SK-N-SH (cell line): ENCODE results near the gene FAM107B. TPM values are rescaled to one million over a fixed set of nuclear protein-coding genes. Genes with fewer than 3 reads are reported as not detected.
A peak's percentile ranks its signal among the peaks of the same experiment; 100 is the strongest.

Experiments used
- CTCF ChIA-PET: fragments of 300-600, 350-600 bp; formaldehyde crosslinking; extraction: SDS; loops from one replicate; lab custom pipeline; 2021; lab: Yijun Ruan, JAX
- POLR2A ChIA-PET: fragments of 350-600 bp; sonication (Branson Sonifier 250); formaldehyde crosslinking; extraction: SDS; loops from one replicate; lab custom pipeline; 2020; ENCODE audit warnings: antibody characterized with exemption, inconsistent platforms; lab: Yijun Ruan, JAX
- DNase-seq: peaks from one replicate; pipeline ENCODE4 v3.0.0; 2012
- H2AFZ ChIP-seq: fragments of 200-600 bp; sonication (generic); 2 replicates; pipeline ENCODE4 v1.8.1; 2016; ENCODE audit warnings: antibody characterized with exemption, mild to moderate bottlenecking, low read depth
- H3F3A ChIP-seq: fragments of 200-600 bp; sonication (generic); replicated peaks from 2 replicates; pipeline ENCODE3; 2016; ENCODE audit warnings: antibody characterized with exemption, mild to moderate bottlenecking; ENCODE audit not compliant: insufficient read depth
- H3K27ac ChIP-seq, 2 experiments: fragments of 200-500 bp in 1 of 2; fragments of 200-600 bp in 1 of 2; sonication (Bioruptor generic) in 1 of 2; sonication (generic), shearing (Covaris generic) in 1 of 2; 2 replicates each; pipeline versions ENCODE4 v1.5.1 to v1.6.1; 2014 to 2016; ENCODE audit warnings: low read depth in 2 of 2, inconsistent platforms in 1 of 2, low read length in 1 of 2, mild to moderate bottlenecking in 1 of 2, mixed read lengths in 1 of 2
- H3K27me3 ChIP-seq: fragments of 200-600 bp; sonication (generic), shearing (Covaris generic); 2 replicates; pipeline ENCODE4 v1.6.1; 2016; ENCODE audit warnings: mixed run types; ENCODE audit not compliant: insufficient read depth
- H3K36me3 ChIP-seq, 2 experiments: fragments of 200-500 bp in 1 of 2; fragments of 200-600 bp in 1 of 2; sonication (Bioruptor generic) in 1 of 2; sonication (generic) in 1 of 2; replicated peaks in 1 of 2; 2 replicates each; pipeline versions ENCODE3 to v1.5.1; 2014 to 2016; ENCODE audit warnings: low read length in 1 of 2, mild to moderate bottlenecking in 1 of 2; ENCODE audit not compliant: insufficient read depth in 2 of 2, control insufficient read depth in 1 of 2
- H3K4me1 ChIP-seq, 2 experiments: fragments of 200-500 bp in 1 of 2; fragments of 200-600 bp in 1 of 2; sonication (Bioruptor generic) in 1 of 2; sonication (generic), shearing (Covaris generic) in 1 of 2; 2 replicates each; pipeline versions ENCODE4 v1.5.1 to v1.6.1; 2014 to 2016; ENCODE audit warnings: low read depth in 1 of 2, low read length in 1 of 2, mixed run types in 1 of 2; ENCODE audit not compliant: insufficient read depth in 2 of 2, control insufficient read depth in 1 of 2
- H3K4me2 ChIP-seq: fragments of 200-600 bp; sonication (generic), shearing (Covaris generic); 2 replicates; pipeline ENCODE4 v1.6.1; 2017; ENCODE audit warnings: mixed run types
- H3K4me3 ChIP-seq, 2 experiments: fragments of 200-500 bp in 1 of 2; fragments of 200-600 bp in 1 of 2; sonication (Bioruptor generic) in 1 of 2; sonication (generic), shearing (Covaris generic) in 1 of 2; 2 replicates each; pipeline versions ENCODE4 v1.5.1 to v1.8.1; 2014 to 2016; ENCODE audit warnings: low read depth in 2 of 2, inconsistent platforms in 1 of 2, low read length in 1 of 2, mild to moderate bottlenecking in 1 of 2, mixed read lengths in 1 of 2, moderate library complexity in 1 of 2
- H3K79me2 ChIP-seq: fragments of 200-600 bp; sonication (generic); 2 replicates; pipeline ENCODE4 v1.8.1; 2017; ENCODE audit warnings: mild to moderate bottlenecking; ENCODE audit not compliant: insufficient read depth
- H3K9ac ChIP-seq: fragments of 200-600 bp; sonication (generic); 2 replicates; pipeline ENCODE4 v1.6.1; 2017; ENCODE audit warnings: mixed run types
- H3K9me2 ChIP-seq: fragments of 200-600 bp; sonication (generic); 2 replicates; pipeline ENCODE4 v1.6.1; 2017; ENCODE audit warnings: mixed run types
- H3K9me3 ChIP-seq: fragments of 200-600 bp; sonication (generic); 2 replicates; pipeline ENCODE4 v1.6.1; 2017; ENCODE audit warnings: mixed run types, mild to moderate bottlenecking, moderate library complexity
- H4K20me1 ChIP-seq: fragments of 200-600 bp; sonication (generic); 2 replicates; pipeline ENCODE4 v1.6.1; 2017; ENCODE audit warnings: mild to moderate bottlenecking, mixed run types; ENCODE audit not compliant: insufficient read depth
- FOSL2 ChIP-seq: IDR thresholded peaks from 2 replicates; pipeline ENCODE4 v1.4.0; 2012; ENCODE audit warnings: low read depth, mild to moderate bottlenecking, moderate library complexity, borderline replicate concordance
- FOXJ3 ChIP-seq: sonication (generic); formaldehyde crosslinking; IDR thresholded peaks from 2 replicates; pipeline ENCODE4 v1.5.1; 2020; ENCODE audit warnings: mild to moderate bottlenecking, missing genetic modification reagents
- GABPA ChIP-seq: IDR thresholded peaks from 2 replicates; pipeline ENCODE4 v1.4.0; 2012; ENCODE audit warnings: low read depth, mild to moderate bottlenecking
- JUND ChIP-seq: IDR thresholded peaks from 2 replicates; pipeline ENCODE4 v1.4.0; 2012
- MXI1 ChIP-seq: IDR thresholded peaks from 2 replicates; pipeline ENCODE4 v1.6.1; 2012; ENCODE audit warnings: mild to moderate bottlenecking, low read depth, low read length, improper control_type of control experiment
- RAD21 ChIP-seq: IDR thresholded peaks from 2 replicates; pipeline ENCODE4 v1.6.1; 2012; ENCODE audit warnings: mild to moderate bottlenecking, low read length
- RFX5 ChIP-seq: IDR thresholded peaks from 2 replicates; pipeline ENCODE4 v1.6.1; 2012; ENCODE audit warnings: mild to moderate bottlenecking, improper control_type of control experiment, low read length
- SIN3A ChIP-seq: IDR thresholded peaks from 2 replicates; pipeline ENCODE4 v1.6.1; 2012; ENCODE audit warnings: low read depth, mild to moderate bottlenecking, low read length, moderate library complexity, borderline replicate concordance
- SMC3 ChIP-seq: IDR thresholded peaks from 2 replicates; pipeline ENCODE4 v1.6.1; 2012; ENCODE audit warnings: low read depth, low read length, improper control_type of control experiment
- TEAD4 ChIP-seq: IDR thresholded peaks from 2 replicates; pipeline ENCODE4 v1.4.0; 2012; ENCODE audit warnings: mild to moderate bottlenecking, borderline replicate concordance; ENCODE audit not compliant: insufficient read depth
- WGBS: methylation state at CpG from one replicate; pipeline ENCODE4 v1.1.6; 2017; ENCODE audit warnings: low lambda C conversion rate; 5-methylcytosine and 5-hydroxymethylcytosine counted together
- polyA plus RNA-seq, 3 experiments: library from polyadenylated mRNA; depleted of rRNA; stranded (reverse); fragments of >200 nt; gene quantifications; 2 replicates each; pipeline ENCODE4 v1.2.3, GENCODE V29; 2012
- TF ChIP-seq, protein P1 (sequence below): IDR thresholded peaks from 2 replicates; pipeline ENCODE4 v1.6.1; 2012; ENCODE audit warnings: mild to moderate bottlenecking, low read depth, low read length, moderate library complexity
- TF ChIP-seq, protein P2 (sequence below): fragments of 150-350 bp; IDR thresholded peaks from 2 replicates; pipeline ENCODE4 v1.6.1; 2017; ENCODE audit warnings: antibody characterized with exemption, low read length, low read depth, borderline replicate concordance
- TF ChIP-seq, protein P3 (sequence below): fragments of 200-600 bp; sonication (generic); IDR thresholded peaks from 2 replicates; pipeline ENCODE4 v1.6.1; 2017; ENCODE audit warnings: antibody characterized with exemption, mild to moderate bottlenecking, moderate library complexity
- TF ChIP-seq, protein P4 (sequence below): IDR thresholded peaks from 2 replicates; pipeline ENCODE4 v1.4.0; 2012; ENCODE audit warnings: low read depth, borderline replicate concordance

The FAM107B gene
- polyA plus RNA-seq, 1 of the 3 experiments (the other 2 are of a cell fraction), result 1.0 TPM

DNA sequence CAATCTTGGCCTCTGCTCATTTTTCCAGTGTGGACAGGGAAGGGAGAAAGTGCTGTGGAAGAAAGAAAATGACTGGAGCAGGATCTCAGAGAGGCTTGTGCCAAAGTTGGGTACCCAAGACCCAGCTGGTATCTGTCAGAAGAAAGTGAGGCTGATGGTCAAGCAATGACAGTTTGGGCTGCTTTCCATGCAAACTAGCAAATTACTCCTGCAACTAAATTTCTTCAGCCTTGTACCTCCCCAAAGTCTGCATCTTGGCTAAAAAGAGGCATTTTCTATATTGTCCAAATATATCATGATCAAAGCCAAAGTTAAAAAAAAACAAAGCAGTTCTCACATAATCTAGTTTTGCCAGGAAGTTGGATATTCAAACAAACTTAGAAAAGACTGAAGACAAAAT is 235.5 kb downstream of the FAM107B start:
- Histone ChIP-seq H3K27ac (no peak overlapping the region), H3K4me1 (peaks cover 0 to 8% of the 10 kb centered on the region in 2 experiments; a peak in 2 of 4 replicates), H3K79me2 (no peaks in the 10 kb centered on the region), H4K20me1 (no peaks in the 10 kb centered on the region), H3K9me3 (no peaks in the 10 kb centered on the region), H3K27me3 (no peaks in the 10 kb centered on the region), H3K36me3 (no peaks in the 10 kb centered on the region), H2AFZ (no peak overlapping the region), H3K9ac (no peak overlapping the region), H3K4me3 (no peak overlapping the region), H3K4me2 (no peak overlapping the region), H3K9me2 (no peaks in the 10 kb centered on the region), H3F3A (no peaks in the 10 kb centered on the region)
- ChIA-PET POLR2A (no interaction called here), CTCF (interaction anchor here (2.9 to 6.5 kb wide), 2 partner anchors 274 to 284 kb away, joined by 10 to 54 read pairs; no protein-coding TSS in a partner anchor)
- DNase-seq, result no peak
- TF ChIP-seq MXI1 (no peak), FOSL2 (no peak), GABPA (no peak), SIN3A (no peak)
- TF ChIP-seq, protein P1, sequence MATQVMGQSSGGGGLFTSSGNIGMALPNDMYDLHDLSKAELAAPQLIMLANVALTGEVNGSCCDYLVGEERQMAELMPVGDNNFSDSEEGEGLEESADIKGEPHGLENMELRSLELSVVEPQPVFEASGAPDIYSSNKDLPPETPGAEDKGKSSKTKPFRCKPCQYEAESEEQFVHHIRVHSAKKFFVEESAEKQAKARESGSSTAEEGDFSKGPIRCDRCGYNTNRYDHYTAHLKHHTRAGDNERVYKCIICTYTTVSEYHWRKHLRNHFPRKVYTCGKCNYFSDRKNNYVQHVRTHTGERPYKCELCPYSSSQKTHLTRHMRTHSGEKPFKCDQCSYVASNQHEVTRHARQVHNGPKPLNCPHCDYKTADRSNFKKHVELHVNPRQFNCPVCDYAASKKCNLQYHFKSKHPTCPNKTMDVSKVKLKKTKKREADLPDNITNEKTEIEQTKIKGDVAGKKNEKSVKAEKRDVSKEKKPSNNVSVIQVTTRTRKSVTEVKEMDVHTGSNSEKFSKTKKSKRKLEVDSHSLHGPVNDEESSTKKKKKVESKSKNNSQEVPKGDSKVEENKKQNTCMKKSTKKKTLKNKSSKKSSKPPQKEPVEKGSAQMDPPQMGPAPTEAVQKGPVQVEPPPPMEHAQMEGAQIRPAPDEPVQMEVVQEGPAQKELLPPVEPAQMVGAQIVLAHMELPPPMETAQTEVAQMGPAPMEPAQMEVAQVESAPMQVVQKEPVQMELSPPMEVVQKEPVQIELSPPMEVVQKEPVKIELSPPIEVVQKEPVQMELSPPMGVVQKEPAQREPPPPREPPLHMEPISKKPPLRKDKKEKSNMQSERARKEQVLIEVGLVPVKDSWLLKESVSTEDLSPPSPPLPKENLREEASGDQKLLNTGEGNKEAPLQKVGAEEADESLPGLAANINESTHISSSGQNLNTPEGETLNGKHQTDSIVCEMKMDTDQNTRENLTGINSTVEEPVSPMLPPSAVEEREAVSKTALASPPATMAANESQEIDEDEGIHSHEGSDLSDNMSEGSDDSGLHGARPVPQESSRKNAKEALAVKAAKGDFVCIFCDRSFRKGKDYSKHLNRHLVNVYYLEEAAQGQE, result no peak

DNA sequence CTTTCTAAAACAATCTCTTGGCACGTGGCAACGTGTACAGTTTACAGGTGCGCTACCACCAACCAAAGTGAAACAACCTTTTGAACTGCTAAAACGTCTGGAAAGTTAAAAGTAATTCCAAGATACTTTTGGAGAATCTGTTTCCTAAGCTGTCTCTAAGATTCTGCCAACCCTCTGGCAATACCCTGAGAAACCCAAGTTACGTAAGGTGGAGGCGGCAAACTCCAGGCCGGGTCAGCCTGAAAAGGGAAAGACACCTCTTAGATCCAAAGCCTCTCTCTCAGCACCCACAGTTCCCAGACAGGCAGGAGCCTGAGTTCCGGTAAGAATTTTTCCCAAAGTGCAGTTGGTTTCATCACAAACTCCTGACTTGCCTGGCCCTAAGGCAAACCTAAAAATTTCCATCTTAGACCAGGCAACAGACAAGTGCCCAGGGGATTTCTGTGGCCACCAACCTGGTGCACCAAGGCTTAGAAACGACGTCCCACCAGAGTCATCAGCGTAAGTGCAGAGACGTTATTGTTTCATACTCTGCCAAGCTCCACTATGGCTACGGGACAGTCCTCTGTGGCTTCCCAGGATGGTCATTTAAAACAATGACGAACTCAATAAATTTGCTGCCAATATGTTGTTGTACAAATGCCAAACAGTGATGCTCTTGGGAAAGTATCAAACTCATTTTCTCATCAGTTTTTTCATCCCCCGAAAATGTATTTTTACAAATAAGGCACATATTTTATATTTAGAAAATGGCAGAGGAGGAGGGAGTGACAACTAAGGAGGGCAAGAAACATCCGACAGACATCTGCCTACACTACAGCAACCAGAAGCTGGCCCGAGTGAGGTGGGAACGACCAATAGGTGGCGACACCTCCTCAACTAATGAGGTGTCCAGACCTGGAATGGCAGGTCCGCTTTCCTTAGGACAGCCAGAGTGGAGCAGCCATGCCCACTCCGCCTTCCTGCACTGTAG is 238.2 kb downstream of the FAM107B start:
- Histone ChIP-seq H3K9me2 (no peaks in the 10 kb centered on the region), H3K9ac (no peak overlapping the region), H2AFZ (no peak overlapping the region), H3K4me3 (no peak overlapping the region; a peak in 1 of 4 replicates), H3K36me3 (no peaks in the 10 kb centered on the region), H3K27ac (no peak overlapping the region), H3K27me3 (no peaks in the 10 kb centered on the region), H3K4me1 (no peaks in the 10 kb centered on the region; a peak in 1 of 4 replicates), H4K20me1 (no peaks in the 10 kb centered on the region), H3K9me3 (no peaks in the 10 kb centered on the region), H3K79me2 (no peaks in the 10 kb centered on the region), H3F3A (no peaks in the 10 kb centered on the region), H3K4me2 (no peak overlapping the region)
- ChIA-PET POLR2A (no interaction called here), CTCF (interaction anchor here (0.5 to 6.5 kb wide), 54 partner anchors 11 to 570 kb away, joined by 3 to 54 read pairs (median 4); partner anchors contain the start of genes CDNF, HSPA14 and MSANTD7)
- peak; percentile 73 for DNase-seq
- 65% methylated on average over 17 of the region's 21 CpGs for WGBS
- TF ChIP-seq TEAD4 (no peak), JUND (no peak), RAD21 (peak; percentile 94), FOXJ3 (CRISPR knock-in tag) (no peak), GABPA (no peak), SIN3A (no peak), SMC3 (peak; percentile 79; the same call in 1 of the 2 replicates), RFX5 (0 out of 2 replicates have a peak, but pooled peaks have one; percentile 34)
- TF ChIP-seq, protein P2, sequence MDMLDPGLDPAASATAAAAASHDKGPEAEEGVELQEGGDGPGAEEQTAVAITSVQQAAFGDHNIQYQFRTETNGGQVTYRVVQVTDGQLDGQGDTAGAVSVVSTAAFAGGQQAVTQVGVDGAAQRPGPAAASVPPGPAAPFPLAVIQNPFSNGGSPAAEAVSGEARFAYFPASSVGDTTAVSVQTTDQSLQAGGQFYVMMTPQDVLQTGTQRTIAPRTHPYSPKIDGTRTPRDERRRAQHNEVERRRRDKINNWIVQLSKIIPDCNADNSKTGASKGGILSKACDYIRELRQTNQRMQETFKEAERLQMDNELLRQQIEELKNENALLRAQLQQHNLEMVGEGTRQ, result no peak
- TF ChIP-seq, protein P3, sequence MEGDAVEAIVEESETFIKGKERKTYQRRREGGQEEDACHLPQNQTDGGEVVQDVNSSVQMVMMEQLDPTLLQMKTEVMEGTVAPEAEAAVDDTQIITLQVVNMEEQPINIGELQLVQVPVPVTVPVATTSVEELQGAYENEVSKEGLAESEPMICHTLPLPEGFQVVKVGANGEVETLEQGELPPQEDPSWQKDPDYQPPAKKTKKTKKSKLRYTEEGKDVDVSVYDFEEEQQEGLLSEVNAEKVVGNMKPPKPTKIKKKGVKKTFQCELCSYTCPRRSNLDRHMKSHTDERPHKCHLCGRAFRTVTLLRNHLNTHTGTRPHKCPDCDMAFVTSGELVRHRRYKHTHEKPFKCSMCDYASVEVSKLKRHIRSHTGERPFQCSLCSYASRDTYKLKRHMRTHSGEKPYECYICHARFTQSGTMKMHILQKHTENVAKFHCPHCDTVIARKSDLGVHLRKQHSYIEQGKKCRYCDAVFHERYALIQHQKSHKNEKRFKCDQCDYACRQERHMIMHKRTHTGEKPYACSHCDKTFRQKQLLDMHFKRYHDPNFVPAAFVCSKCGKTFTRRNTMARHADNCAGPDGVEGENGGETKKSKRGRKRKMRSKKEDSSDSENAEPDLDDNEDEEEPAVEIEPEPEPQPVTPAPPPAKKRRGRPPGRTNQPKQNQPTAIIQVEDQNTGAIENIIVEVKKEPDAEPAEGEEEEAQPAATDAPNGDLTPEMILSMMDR, result peak; percentile 61
- TF ChIP-seq, protein P4, sequence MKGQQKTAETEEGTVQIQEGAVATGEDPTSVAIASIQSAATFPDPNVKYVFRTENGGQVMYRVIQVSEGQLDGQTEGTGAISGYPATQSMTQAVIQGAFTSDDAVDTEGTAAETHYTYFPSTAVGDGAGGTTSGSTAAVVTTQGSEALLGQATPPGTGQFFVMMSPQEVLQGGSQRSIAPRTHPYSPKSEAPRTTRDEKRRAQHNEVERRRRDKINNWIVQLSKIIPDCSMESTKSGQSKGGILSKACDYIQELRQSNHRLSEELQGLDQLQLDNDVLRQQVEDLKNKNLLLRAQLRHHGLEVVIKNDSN, result no peak
